Keratinocyte (primary cell): ENCODE results near the gene TRAPPC2L. TPM values are rescaled to one million over a fixed set of nuclear protein-coding genes. Genes with fewer than 3 reads are reported as not detected.

Experiments used
- DNase-seq: peaks from one replicate; pipeline ENCODE4 v3.0.0-alpha.2; 2011; ENCODE audit warnings: low read depth, missing footprints, low spot score
- FAIRE-seq: peaks from 2 replicates; lab custom pipeline; 2011; peaks lifted over from hg19 to GRCh38; lab: Jason Lieb, UNC
- H2AFZ ChIP-seq: 2 replicates; pipeline ENCODE4 v1.6.0; 2012; ENCODE audit warnings: low read length, control low read depth, inconsistent platforms; ENCODE audit not compliant: control insufficient read depth
- H3K27ac ChIP-seq: 2 replicates; pipeline ENCODE4 v1.5.1; 2011; ENCODE audit warnings: low read length; ENCODE audit not compliant: control insufficient read depth, insufficient read depth
- H3K27me3 ChIP-seq: 3 replicates; pipeline ENCODE4 v1.6.0; 2011; ENCODE audit warnings: low read length; ENCODE audit not compliant: control insufficient read depth, insufficient read depth; ENCODE audit errors: extremely low read depth
- H3K36me3 ChIP-seq, 2 experiments: 2 replicates in 1 of 2; 3 replicates in 1 of 2; pipeline ENCODE4 v1.5.1; 2011; ENCODE audit warnings: low read length in 2 of 2, mild to moderate bottlenecking in 1 of 2; ENCODE audit not compliant: control insufficient read depth in 2 of 2, insufficient read depth in 2 of 2; ENCODE audit errors: extremely low read depth in 1 of 2
- H3K4me1 ChIP-seq: 3 replicates; pipeline ENCODE4 v1.5.1; 2011; ENCODE audit warnings: low read length; ENCODE audit not compliant: control insufficient read depth, insufficient read depth; ENCODE audit errors: extremely low read depth
- H3K4me2 ChIP-seq: 3 replicates; pipeline ENCODE4 v1.6.0; 2011; ENCODE audit warnings: low read depth, low read length; ENCODE audit not compliant: control insufficient read depth, insufficient read depth; ENCODE audit errors: extremely low read depth
- H3K4me3 ChIP-seq, 3 experiments: fragments of 200-600 bp in 1 of 3; sonication (generic) in 1 of 3; 2 replicates in 2 of 3; 3 replicates in 1 of 3; pipeline ENCODE4 v1.5.1; 2011 to 2016; ENCODE audit warnings: low read length in 3 of 3, mild to moderate bottlenecking in 3 of 3, control low read depth in 2 of 3, inconsistent platforms in 1 of 3, low read depth in 1 of 3, mixed read lengths in 1 of 3, mixed run types in 1 of 3, moderate library complexity in 1 of 3; ENCODE audit not compliant: control insufficient read depth in 2 of 3, insufficient read depth in 2 of 3; ENCODE audit errors: extremely low read depth in 1 of 3
- H3K79me2 ChIP-seq: 2 replicates; pipeline ENCODE4 v1.6.0; 2012; ENCODE audit warnings: low read length; ENCODE audit not compliant: control insufficient read depth, insufficient read depth
- H3K9ac ChIP-seq: 3 replicates; pipeline ENCODE4 v1.6.0; 2011; ENCODE audit warnings: low read length; ENCODE audit not compliant: control insufficient read depth, insufficient read depth; ENCODE audit errors: extremely low read depth
- H3K9me1 ChIP-seq: 3 replicates; pipeline ENCODE4 v1.6.0; 2011; ENCODE audit warnings: low read length; ENCODE audit not compliant: control insufficient read depth, insufficient read depth; ENCODE audit errors: extremely low read depth
- H3K9me3 ChIP-seq: 2 replicates; pipeline ENCODE4 v1.5.1; 2012; ENCODE audit warnings: low read depth, low read length; ENCODE audit not compliant: control insufficient read depth
- H4K20me1 ChIP-seq: 3 replicates; pipeline ENCODE4 v1.6.0; 2011; ENCODE audit warnings: low read length; ENCODE audit not compliant: control insufficient read depth, insufficient read depth; ENCODE audit errors: extremely low read depth
- EZH2 ChIP-seq: IDR thresholded peaks from one replicate; pipeline ENCODE4 v1.6.1; 2012; ENCODE audit warnings: inconsistent platforms, mild to moderate bottlenecking, low read length, moderate library complexity
- dilution Hi-C: fragments of 300-500 bp; cut with MboI; formaldehyde crosslinking; loops from one replicate; pipeline ENCODE4 v1.7.0; 2020; ENCODE audit warnings: low sequenced_read_pairs; ENCODE audit not compliant: extremely low pct_ligation_motif_present
- polyA plus RNA-seq, 5 experiments: library from polyadenylated mRNA; depleted of rRNA in 3 of 5; stranded (reverse) in 3 of 5; stranded (forward) in 1 of 5; unstranded in 1 of 5; fragments of >200 nt; gene quantifications; 1 replicate in 1 of 5; 2 replicates in 3 of 5; 3 replicates in 1 of 5; pipeline versions ENCODE4 v1.2.1 to v1.2.3, GENCODE V29; 2011 to 2012; ENCODE audit warnings: missing spikeins in 2 of 5, low read depth in 1 of 5, low replicate concordance in 1 of 5
- TF ChIP-seq, protein P1 (sequence below), 3 experiments: IDR thresholded peaks in 1 of 3; conservative IDR thresholded peaks in 1 of 3; optimal IDR thresholded peaks in 1 of 3; 2 replicates in 2 of 3; 3 replicates in 1 of 3; pipeline versions ENCODE3 to v1.5.1; 2011; ENCODE audit warnings: low read length in 3 of 3, mild to moderate bottlenecking in 3 of 3, moderate library complexity in 2 of 3, control low read depth in 1 of 3, inconsistent platforms in 1 of 3; ENCODE audit not compliant: insufficient read depth in 2 of 3; ENCODE audit errors: extremely low read depth in 1 of 3

Gene TRAPPC2L
- polyA plus RNA-seq, 1 donor (not counting 4 experiments of a cell fraction or from before 2014, with no cell fraction given) = 139 TPM

DNA sequence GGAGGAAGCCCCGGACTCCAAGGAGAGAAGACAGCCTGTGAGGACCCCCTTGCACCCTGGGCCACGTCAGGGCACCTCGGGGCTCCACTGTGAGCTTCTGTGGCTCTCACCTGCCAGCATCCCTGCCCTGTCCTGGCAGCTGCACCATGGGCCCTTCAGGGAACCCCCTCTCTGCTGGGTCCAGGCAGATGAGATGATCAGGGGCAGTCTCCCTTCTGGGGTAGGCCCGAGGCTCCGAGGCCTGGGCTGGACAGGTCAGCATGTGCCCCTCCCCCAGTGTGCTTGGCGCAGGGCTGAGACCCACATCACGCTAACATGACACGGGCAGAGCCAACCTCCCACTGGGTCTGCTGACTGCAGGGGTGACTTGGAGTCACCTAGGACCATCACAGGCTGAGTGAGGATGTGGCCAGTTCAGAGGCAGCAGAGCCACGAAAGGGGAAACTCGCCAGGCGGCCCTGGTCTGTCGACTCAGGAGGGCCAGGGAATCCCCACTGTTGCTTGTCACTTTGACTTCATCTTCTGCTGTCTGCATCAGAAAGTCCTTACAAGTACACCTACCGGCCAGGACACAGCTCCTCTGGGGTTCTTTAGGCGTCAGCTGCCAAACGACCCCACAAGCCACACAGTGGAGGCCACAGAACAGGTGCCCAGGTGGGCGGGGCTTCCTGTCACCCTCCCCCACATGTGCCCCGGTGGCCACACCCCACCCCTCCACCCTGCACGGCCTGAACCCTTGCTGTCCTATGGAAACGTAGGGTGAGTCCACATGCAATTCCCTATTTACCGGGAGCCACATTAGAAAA is 2.4 kb upstream of the TRAPPC2L start:
- no peak overlapping the region for H3K9ac ChIP-seq
- no peak overlapping the region for H2AFZ ChIP-seq
- H4K20me1 ChIP-seq = no peaks in the 10 kb centered on the region
- no peaks in the 10 kb centered on the region for H3K9me1 ChIP-seq
- dilution Hi-C loops = no loop called here
- peaks cover 6% of the 10 kb centered on the region in 2 experiments for H3K36me3 ChIP-seq
- H3K9me3 ChIP-seq = no peaks in the 10 kb centered on the region
- no peak for FAIRE-seq
- H3K27ac ChIP-seq = no peak overlapping the region
- H3K4me3 ChIP-seq = no peak overlapping the region
- no peak overlapping the region for H3K4me2 ChIP-seq
- no peak for DNase-seq
- H3K27me3 ChIP-seq = no peaks in the 10 kb centered on the region
- peaks cover 5% of the 10 kb centered on the region for H3K4me1 ChIP-seq
- TF ChIP-seq EZH2 = no peak
- TF ChIP-seq, protein P1, sequence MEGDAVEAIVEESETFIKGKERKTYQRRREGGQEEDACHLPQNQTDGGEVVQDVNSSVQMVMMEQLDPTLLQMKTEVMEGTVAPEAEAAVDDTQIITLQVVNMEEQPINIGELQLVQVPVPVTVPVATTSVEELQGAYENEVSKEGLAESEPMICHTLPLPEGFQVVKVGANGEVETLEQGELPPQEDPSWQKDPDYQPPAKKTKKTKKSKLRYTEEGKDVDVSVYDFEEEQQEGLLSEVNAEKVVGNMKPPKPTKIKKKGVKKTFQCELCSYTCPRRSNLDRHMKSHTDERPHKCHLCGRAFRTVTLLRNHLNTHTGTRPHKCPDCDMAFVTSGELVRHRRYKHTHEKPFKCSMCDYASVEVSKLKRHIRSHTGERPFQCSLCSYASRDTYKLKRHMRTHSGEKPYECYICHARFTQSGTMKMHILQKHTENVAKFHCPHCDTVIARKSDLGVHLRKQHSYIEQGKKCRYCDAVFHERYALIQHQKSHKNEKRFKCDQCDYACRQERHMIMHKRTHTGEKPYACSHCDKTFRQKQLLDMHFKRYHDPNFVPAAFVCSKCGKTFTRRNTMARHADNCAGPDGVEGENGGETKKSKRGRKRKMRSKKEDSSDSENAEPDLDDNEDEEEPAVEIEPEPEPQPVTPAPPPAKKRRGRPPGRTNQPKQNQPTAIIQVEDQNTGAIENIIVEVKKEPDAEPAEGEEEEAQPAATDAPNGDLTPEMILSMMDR (optimal IDR thresholded peaks at IDR 0.05 in 1 of 3, IDR thresholded peaks at IDR 0.05 in 1 of 3, conservative IDR thresholded peaks at IDR 0.05 in 1 of 3; ENCODE audit: extremely low read depth in 1 of 3, insufficient read depth in 2 of 3, low read length in 3 of 3) = no peak
- peaks cover 5% of the 10 kb centered on the region for H3K79me2 ChIP-seq

DNA sequence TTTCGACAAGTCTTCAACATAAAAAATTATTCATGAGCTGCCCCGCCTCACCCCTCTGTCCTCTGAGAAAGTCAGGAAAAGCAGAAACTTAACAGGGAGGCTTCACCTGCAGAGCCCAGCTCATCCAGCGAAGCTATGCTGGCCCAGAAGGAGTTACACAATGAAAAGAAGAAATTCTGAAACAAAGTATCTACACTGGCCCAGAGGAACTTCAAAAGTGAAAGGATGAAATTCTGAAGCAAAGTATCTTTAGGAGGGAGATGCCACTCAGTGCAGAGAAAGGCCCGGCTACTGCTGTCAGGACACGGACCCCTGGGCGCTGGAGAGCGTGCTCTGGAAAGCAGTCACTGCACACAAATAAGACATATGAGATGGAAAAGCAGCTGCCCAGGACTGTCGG is 1.8 kb upstream of the TRAPPC2L start:
- no peak for TF ChIP-seq EZH2
- TF ChIP-seq, protein P1 (optimal IDR thresholded peaks at IDR 0.05 in 1 of 3, IDR thresholded peaks at IDR 0.05 in 1 of 3, conservative IDR thresholded peaks at IDR 0.05 in 1 of 3; ENCODE audit: extremely low read depth in 1 of 3, insufficient read depth in 2 of 3, low read length in 3 of 3) = no peak
- H3K36me3 ChIP-seq = peaks cover 6 to 7% of the 10 kb centered on the region in 2 experiments
- no peak overlapping the region for H3K27ac ChIP-seq
- H3K27me3 ChIP-seq = no peaks in the 10 kb centered on the region
- no peaks in the 10 kb centered on the region for H3K9me3 ChIP-seq
- peaks cover 5% of the 10 kb centered on the region for H3K79me2 ChIP-seq
- H3K9me1 ChIP-seq = no peaks in the 10 kb centered on the region
- no peak overlapping the region for H3K4me3 ChIP-seq
- no peak overlapping the region for H2AFZ ChIP-seq
- H3K9ac ChIP-seq = no peak overlapping the region
- H4K20me1 ChIP-seq = no peaks in the 10 kb centered on the region
- dilution Hi-C loops = no loop called here
- DNase-seq = no peak
- no peak for FAIRE-seq
- H3K4me2 ChIP-seq = no peak overlapping the region
- H3K4me1 ChIP-seq = peaks cover 5% of the 10 kb centered on the region
